LHCN-M2 (cell line): Measurements from ENCODE around the gene ZNF506. TPM values are rescaled to one million over a fixed set of nuclear protein-coding genes. Genes with fewer than 3 reads are reported as not detected.
"Not testable (repeated sequence)": the region's sequence is repeated elsewhere in the genome, so short reads cannot be mapped to it uniquely, and the experiment has no call there.

Experiments used
- DNase-seq: peaks from one replicate; pipeline ENCODE4 v3.0.0-alpha.2; 2012; ENCODE audit warnings: low read depth
- polyA plus RNA-seq: library from polyadenylated mRNA; unstranded; fragments of >200 nt; gene quantifications from one replicate; pipeline ENCODE4 v1.2.1, GENCODE V29; 2012; ENCODE audit warnings: missing spikeins
- total RNA-seq: library from RNA; depleted of rRNA; stranded (reverse); fragments of >200 nt; gene quantifications from 2 replicates; pipeline ENCODE4 v1.2.3, GENCODE V29; 2014; rRNA removed

Gene ZNF506
- total RNA-seq: 9.4 and 15.0 TPM in 2 replicates
- 5.2 TPM for polyA plus RNA-seq

GRCh38 chr19:19821366-19821951, at the start of gene ZNF506:
Gene ZNF506 (minus strand): TSS chr19:19821750. CDS start chr19:19821603, 147 bp downstream.
- peak; percentile 89 for DNase-seq

- DNase-seq: not testable (repeated sequence)
Observed at GRCh38 chr19:19870086-19870485, 48.5 kb upstream of the ZNF506 start.

- DNase-seq: peak; percentile 33
Observed at GRCh38 chr19:19866611-19867248, 45.2 kb upstream of the ZNF506 start.

GRCh38 chr19:19865750-19866610, 44.4 kb upstream of the ZNF506 start, which contains the start of gene ZNF253:
Gene ZNF253 (plus strand): TSS chr19:19865882. CDS start chr19:19865997, 115 bp downstream.
- peak; percentile 94 for DNase-seq

GRCh38 chr19:19860756-19861390, 39.3 kb upstream of the ZNF506 start:
- DNase-seq: no peak

- no peak for DNase-seq
Observed at GRCh38 chr19:19858751-19859150, 37.2 kb upstream of the ZNF506 start.

GRCh38 chr19:19851740-19852139, 30.2 kb upstream of the ZNF506 start:
- DNase-seq: not testable (repeated sequence)

GRCh38 chr19:19849056-19849455, 27.5 kb upstream of the ZNF506 start:
- no peak for DNase-seq

- DNase-seq: no peak
Observed at GRCh38 chr19:19847781-19848180, 26.2 kb upstream of the ZNF506 start.

GRCh38 chr19:19835560-19836038, 14.0 kb upstream of the ZNF506 start:
- no peak for DNase-seq

GRCh38 chr19:19826875-19827274, 5.3 kb upstream of the ZNF506 start:
- DNase-seq: no peak

- no peak for DNase-seq
Observed at GRCh38 chr19:19823916-19824315, 2.4 kb upstream of the ZNF506 start.

GRCh38 chr19:19821976-19822375, 426 bp upstream of the ZNF506 start:
- not testable (repeated sequence) for DNase-seq

- no peak for DNase-seq
Observed at GRCh38 chr19:19820774-19821320, 703 bp downstream of the ZNF506 start.

- no peak for DNase-seq
Observed at GRCh38 chr19:19817357-19817756, 4.2 kb downstream of the ZNF506 start.

GRCh38 chr19:19816679-19817078, 4.9 kb downstream of the ZNF506 start:
- DNase-seq: no peak

GRCh38 chr19:19811999-19812398, 9.6 kb downstream of the ZNF506 start:
- not testable (repeated sequence) for DNase-seq

- no peak for DNase-seq
Observed at GRCh38 chr19:19805480-19805879, 16.1 kb downstream of the ZNF506 start.

GRCh38 chr19:19788015-19788414, 33.5 kb downstream of the ZNF506 start:
- no peak for DNase-seq

- not testable (repeated sequence) for DNase-seq
Observed at GRCh38 chr19:19785476-19785875, 36.1 kb downstream of the ZNF506 start.

- DNase-seq: no peak
Observed at GRCh38 chr19:19782783-19783182, 38.8 kb downstream of the ZNF506 start.
